ENCODE results near the gene MT1H.

Gene MT1H

GRCh38 chr16:56701534-56701933 lies 31.9 kb downstream of the MT1H start:
- TF ChIP-seq CTCF (conservative IDR thresholded peaks at IDR 0.05; ENCODE audit: low read depth, low read length), result no peak

GRCh38 chr16:56702836-56703235 lies 33.2 kb downstream of the MT1H start:
- Histone ChIP-seq H3K27ac (no peak overlapping the region), H3K4me2 (no peak overlapping the region), H3K79me2 (ENCODE audit: insufficient read depth, low read depth) (no peaks in the 10 kb centered on the region), H3K9ac (no peak overlapping the region), H3K27me3 (ENCODE audit: insufficient read depth, low read depth) (no peaks in the 10 kb centered on the region), H2AFZ (ENCODE audit: low read depth) (peak overlapping the region; percentile 47; the same call in 1 of the 2 replicates), H3K4me1 (ENCODE audit: low read depth, poor library complexity, severe bottlenecking) (peaks cover 6% of the 10 kb centered on the region), H3K4me3 (IDR thresholded peaks at IDR 0.05; ENCODE audit: insufficient read depth, low read depth, low read length) (no peak overlapping the region), H3K36me3 (ENCODE audit: insufficient read depth) (no peaks in the 10 kb centered on the region), H4K20me1 (ENCODE audit: insufficient read depth) (no peaks in the 10 kb centered on the region)
- TF ChIP-seq CTCF (conservative IDR thresholded peaks at IDR 0.05; ENCODE audit: low read depth, low read length), result no peak

More at GRCh38 chr16:56701534-56701933, 31.9 kb downstream of the MT1H start:
- peak overlapping the region; percentile 47; the same call in 1 of the 2 replicates for H2AFZ ChIP-seq (ENCODE audit: low read depth)
- no peak overlapping the region for H3K4me3 ChIP-seq (IDR thresholded peaks at IDR 0.05; ENCODE audit: insufficient read depth, low read depth, low read length)
- no peaks in the 10 kb centered on the region for H4K20me1 ChIP-seq (ENCODE audit: insufficient read depth)
- no peak overlapping the region for H3K9ac ChIP-seq
- H3K79me2 ChIP-seq (ENCODE audit: insufficient read depth, low read depth), result no peaks in the 10 kb centered on the region
- H3K36me3 ChIP-seq (ENCODE audit: insufficient read depth), result no peaks in the 10 kb centered on the region
- H3K4me1 ChIP-seq (ENCODE audit: low read depth, poor library complexity, severe bottlenecking), result peaks cover 6% of the 10 kb centered on the region
- no peak overlapping the region for H3K27ac ChIP-seq
- no peak overlapping the region for H3K4me2 ChIP-seq
- no peaks in the 10 kb centered on the region for H3K27me3 ChIP-seq (ENCODE audit: insufficient read depth, low read depth)

- Histone ChIP-seq H3K4me1 (ENCODE audit: low read depth, poor library complexity, severe bottlenecking) (no peaks in the 10 kb centered on the region), H3K36me3 (ENCODE audit: insufficient read depth) (no peaks in the 10 kb centered on the region), H3K27me3 (ENCODE audit: insufficient read depth, low read depth) (no peaks in the 10 kb centered on the region), H2AFZ (ENCODE audit: low read depth) (no peak overlapping the region), H3K79me2 (ENCODE audit: insufficient read depth, low read depth) (no peaks in the 10 kb centered on the region), H3K4me3 (IDR thresholded peaks at IDR 0.05; ENCODE audit: insufficient read depth, low read depth, low read length) (no peak overlapping the region), H4K20me1 (ENCODE audit: insufficient read depth) (no peaks in the 10 kb centered on the region), H3K27ac (no peak overlapping the region), H3K9ac (no peak overlapping the region), H3K4me2 (no peak overlapping the region)
- no peak for TF ChIP-seq CTCF (conservative IDR thresholded peaks at IDR 0.05; ENCODE audit: low read depth, low read length)
Observed at GRCh38 chr16:56708525-56709442, 39.2 kb downstream of the MT1H start.

- H3K36me3 ChIP-seq (ENCODE audit: insufficient read depth), result no peaks in the 10 kb centered on the region
- no peak overlapping the region for H3K4me2 ChIP-seq
- no peaks in the 10 kb centered on the region for H3K79me2 ChIP-seq (ENCODE audit: insufficient read depth, low read depth)
- TF ChIP-seq CTCF (conservative IDR thresholded peaks at IDR 0.05; ENCODE audit: low read depth, low read length), result no peak
- no peaks in the 10 kb centered on the region for H3K27me3 ChIP-seq (ENCODE audit: insufficient read depth, low read depth)
- H3K4me3 ChIP-seq (IDR thresholded peaks at IDR 0.05; ENCODE audit: insufficient read depth, low read depth, low read length), result no peak overlapping the region
- no peaks in the 10 kb centered on the region for H3K4me1 ChIP-seq (ENCODE audit: low read depth, poor library complexity, severe bottlenecking)
- H2AFZ ChIP-seq (ENCODE audit: low read depth), result no peak overlapping the region
- H3K27ac ChIP-seq, result no peak overlapping the region
- no peaks in the 10 kb centered on the region for H4K20me1 ChIP-seq (ENCODE audit: insufficient read depth)
- no peak overlapping the region for H3K9ac ChIP-seq
Observed at GRCh38 chr16:56709443-56710040, 39.9 kb downstream of the MT1H start.
